IPS DF 4.7 (cell line): ENCODE results near the gene SCAMP3.

Experiments used
- DNase-seq: peaks from one replicate; pipeline ENCODE4 v3.0.0-alpha.2; 2013; ENCODE audit warnings: low spot score; ENCODE audit errors: extremely low read depth

Gene SCAMP3

GRCh38 chr1:155207806-155208540, 54.2 kb downstream of the SCAMP3 start, which contains the start of gene THBS3:
Gene THBS3, minus strand, starts transcription at chr1:155207897. Its CDS starts 21 bp downstream, at chr1:155207876.
- no peak for DNase-seq

GRCh38 chr1:155206891-155207805, 55.0 kb downstream of the SCAMP3 start:
- DNase-seq = no peak
